Keratinocyte (primary cell): Measurements from ENCODE around the gene FRMPD4. TPM values are rescaled to one million over a fixed set of nuclear protein-coding genes. Genes with fewer than 3 reads are reported as not detected.

Experiments
- DNase-seq: peaks from one replicate; pipeline ENCODE4 v3.0.0-alpha.2; 2011; ENCODE audit warnings: low read depth, missing footprints, low spot score
- FAIRE-seq: peaks from 2 replicates; lab custom pipeline; 2011; peaks lifted over from hg19 to GRCh38; lab: Jason Lieb, UNC
- H2AFZ ChIP-seq: 2 replicates; pipeline ENCODE4 v1.6.0; 2012; ENCODE audit warnings: low read length, control low read depth, inconsistent platforms; ENCODE audit not compliant: control insufficient read depth
- H3K27ac ChIP-seq: 2 replicates; pipeline ENCODE4 v1.5.1; 2011; ENCODE audit warnings: low read length; ENCODE audit not compliant: control insufficient read depth, insufficient read depth
- H3K27me3 ChIP-seq: 3 replicates; pipeline ENCODE4 v1.6.0; 2011; ENCODE audit warnings: low read length; ENCODE audit not compliant: control insufficient read depth, insufficient read depth; ENCODE audit errors: extremely low read depth
- H3K36me3 ChIP-seq, 2 experiments: 2 replicates in 1 of 2; 3 replicates in 1 of 2; pipeline ENCODE4 v1.5.1; 2011; ENCODE audit warnings: low read length in 2 of 2, mild to moderate bottlenecking in 1 of 2; ENCODE audit not compliant: control insufficient read depth in 2 of 2, insufficient read depth in 2 of 2; ENCODE audit errors: extremely low read depth in 1 of 2
- H3K4me1 ChIP-seq: 3 replicates; pipeline ENCODE4 v1.5.1; 2011; ENCODE audit warnings: low read length; ENCODE audit not compliant: control insufficient read depth, insufficient read depth; ENCODE audit errors: extremely low read depth
- H3K4me2 ChIP-seq: 3 replicates; pipeline ENCODE4 v1.6.0; 2011; ENCODE audit warnings: low read depth, low read length; ENCODE audit not compliant: control insufficient read depth, insufficient read depth; ENCODE audit errors: extremely low read depth
- H3K4me3 ChIP-seq, 3 experiments: fragments of 200-600 bp in 1 of 3; sonication (generic) in 1 of 3; 2 replicates in 2 of 3; 3 replicates in 1 of 3; pipeline ENCODE4 v1.5.1; 2011 to 2016; ENCODE audit warnings: low read length in 3 of 3, mild to moderate bottlenecking in 3 of 3, control low read depth in 2 of 3, inconsistent platforms in 1 of 3, low read depth in 1 of 3, mixed read lengths in 1 of 3, mixed run types in 1 of 3, moderate library complexity in 1 of 3; ENCODE audit not compliant: control insufficient read depth in 2 of 3, insufficient read depth in 2 of 3; ENCODE audit errors: extremely low read depth in 1 of 3
- H3K79me2 ChIP-seq: 2 replicates; pipeline ENCODE4 v1.6.0; 2012; ENCODE audit warnings: low read length; ENCODE audit not compliant: control insufficient read depth, insufficient read depth
- H3K9ac ChIP-seq: 3 replicates; pipeline ENCODE4 v1.6.0; 2011; ENCODE audit warnings: low read length; ENCODE audit not compliant: control insufficient read depth, insufficient read depth; ENCODE audit errors: extremely low read depth
- H3K9me1 ChIP-seq: 3 replicates; pipeline ENCODE4 v1.6.0; 2011; ENCODE audit warnings: low read length; ENCODE audit not compliant: control insufficient read depth, insufficient read depth; ENCODE audit errors: extremely low read depth
- H3K9me3 ChIP-seq: 2 replicates; pipeline ENCODE4 v1.5.1; 2012; ENCODE audit warnings: low read depth, low read length; ENCODE audit not compliant: control insufficient read depth
- H4K20me1 ChIP-seq: 3 replicates; pipeline ENCODE4 v1.6.0; 2011; ENCODE audit warnings: low read length; ENCODE audit not compliant: control insufficient read depth, insufficient read depth; ENCODE audit errors: extremely low read depth
- CTCF ChIP-seq, 3 experiments: IDR thresholded peaks in 1 of 3; conservative IDR thresholded peaks in 1 of 3; optimal IDR thresholded peaks in 1 of 3; 2 replicates in 2 of 3; 3 replicates in 1 of 3; pipeline versions ENCODE3 to v1.5.1; 2011; ENCODE audit warnings: low read length in 3 of 3, mild to moderate bottlenecking in 3 of 3, moderate library complexity in 2 of 3, control low read depth in 1 of 3, inconsistent platforms in 1 of 3; ENCODE audit not compliant: insufficient read depth in 2 of 3; ENCODE audit errors: extremely low read depth in 1 of 3
- EZH2 ChIP-seq: IDR thresholded peaks from one replicate; pipeline ENCODE4 v1.6.1; 2012; ENCODE audit warnings: inconsistent platforms, mild to moderate bottlenecking, low read length, moderate library complexity
- dilution Hi-C: fragments of 300-500 bp; cut with MboI; formaldehyde crosslinking; loops from one replicate; pipeline ENCODE4 v1.7.0; 2020; ENCODE audit warnings: low sequenced_read_pairs; ENCODE audit not compliant: extremely low pct_ligation_motif_present
- polyA plus RNA-seq, 5 experiments: library from polyadenylated mRNA; depleted of rRNA in 3 of 5; stranded (reverse) in 3 of 5; stranded (forward) in 1 of 5; unstranded in 1 of 5; fragments of >200 nt; gene quantifications; 1 replicate in 1 of 5; 2 replicates in 3 of 5; 3 replicates in 1 of 5; pipeline versions ENCODE4 v1.2.1 to v1.2.3, GENCODE V29; 2011 to 2012; ENCODE audit warnings: missing spikeins in 2 of 5, low read depth in 1 of 5, low replicate concordance in 1 of 5

FRMPD4 gene
- polyA plus RNA-seq, 1 donor (not counting 4 experiments of a cell fraction or from before 2014, with no cell fraction given), result 0.05 TPM

- DNase-seq (no peak), FAIRE-seq (no peak)
- Histone ChIP-seq H4K20me1 (no peaks in the 10 kb centered on the region), H3K4me2 (no peak overlapping the region), H3K4me3 (no peak overlapping the region), H3K9me3 (no peaks in the 10 kb centered on the region), H3K79me2 (no peaks in the 10 kb centered on the region), H3K27me3 (no peaks in the 10 kb centered on the region), H2AFZ (no peak overlapping the region), H3K9ac (no peak overlapping the region), H3K27ac (no peak overlapping the region), H3K36me3 (no peaks in the 10 kb centered on the region), H3K4me1 (peaks cover 21% of the 10 kb centered on the region), H3K9me1 (no peaks in the 10 kb centered on the region)
- TF ChIP-seq EZH2, result no peak
- no peak for TF ChIP-seq CTCF (optimal IDR thresholded peaks at IDR 0.05 in 1 of 3, IDR thresholded peaks at IDR 0.05 in 1 of 3, conservative IDR thresholded peaks at IDR 0.05 in 1 of 3; ENCODE audit: extremely low read depth in 1 of 3, insufficient read depth in 2 of 3, low read length in 3 of 3)
- dilution Hi-C loops, result no loop called here
Observed at GRCh38 chrX:12367254-12367653, 229.0 kb downstream of the FRMPD4 start.

DNA sequence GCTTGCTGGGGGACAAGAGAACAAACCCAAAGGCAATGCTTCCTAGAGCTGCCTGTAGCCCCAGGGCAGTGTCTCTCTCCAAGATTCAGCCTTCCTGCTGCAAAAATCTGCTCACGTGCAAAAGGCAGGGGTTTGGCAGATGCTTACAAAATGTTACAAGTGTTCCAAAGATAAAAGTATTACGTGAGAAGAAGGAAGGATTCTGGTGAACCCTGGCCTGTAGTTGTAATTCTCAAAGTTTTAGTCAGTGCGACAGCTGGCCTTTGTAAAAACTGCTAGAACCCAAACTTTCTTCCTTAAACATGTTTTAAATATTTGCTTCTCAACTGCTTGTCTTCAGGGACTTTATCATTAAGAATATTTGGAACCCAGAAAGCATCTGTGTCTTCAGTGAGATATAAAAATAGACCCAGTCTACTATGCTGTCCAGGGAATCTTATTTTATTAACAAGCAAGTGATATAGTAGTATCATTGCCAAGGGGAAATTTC, 232.3 kb downstream of the FRMPD4 start:
- no peak for FAIRE-seq

More for the DNA sequence above, 232.3 kb downstream of the FRMPD4 start:
- H3K9me3 ChIP-seq, result no peaks in the 10 kb centered on the region
- no peak overlapping the region for H3K4me3 ChIP-seq
- H3K9ac ChIP-seq, result no peak overlapping the region
- dilution Hi-C loops, result no loop called here
- no peaks in the 10 kb centered on the region for H3K79me2 ChIP-seq
- DNase-seq, result no peak
- H3K4me1 ChIP-seq, result peaks cover 26% of the 10 kb centered on the region
- H3K9me1 ChIP-seq, result no peaks in the 10 kb centered on the region
- no peaks in the 10 kb centered on the region for H4K20me1 ChIP-seq
- H2AFZ ChIP-seq, result no peak overlapping the region
- no peak overlapping the region for H3K27ac ChIP-seq
- no peaks in the 10 kb centered on the region for H3K27me3 ChIP-seq
- no peak for TF ChIP-seq CTCF (optimal IDR thresholded peaks at IDR 0.05 in 1 of 3, IDR thresholded peaks at IDR 0.05 in 1 of 3, conservative IDR thresholded peaks at IDR 0.05 in 1 of 3; ENCODE audit: extremely low read depth in 1 of 3, insufficient read depth in 2 of 3, low read length in 3 of 3)
- no peak for TF ChIP-seq EZH2
- H3K4me2 ChIP-seq, result no peak overlapping the region
- H3K36me3 ChIP-seq, result no peaks in the 10 kb centered on the region
